Measurements from ENCODE around the gene SNX5. TPM values are rescaled to one million over a fixed set of nuclear protein-coding genes. Genes with fewer than 3 reads are reported as not detected.

Gene SNX5
- total and polyA plus RNA-seq, 2 of the 13 experiments (the other 11 are each of a cell fraction or from before 2014, with no cell fraction given) = 664 to 1,040 TPM

DNA sequence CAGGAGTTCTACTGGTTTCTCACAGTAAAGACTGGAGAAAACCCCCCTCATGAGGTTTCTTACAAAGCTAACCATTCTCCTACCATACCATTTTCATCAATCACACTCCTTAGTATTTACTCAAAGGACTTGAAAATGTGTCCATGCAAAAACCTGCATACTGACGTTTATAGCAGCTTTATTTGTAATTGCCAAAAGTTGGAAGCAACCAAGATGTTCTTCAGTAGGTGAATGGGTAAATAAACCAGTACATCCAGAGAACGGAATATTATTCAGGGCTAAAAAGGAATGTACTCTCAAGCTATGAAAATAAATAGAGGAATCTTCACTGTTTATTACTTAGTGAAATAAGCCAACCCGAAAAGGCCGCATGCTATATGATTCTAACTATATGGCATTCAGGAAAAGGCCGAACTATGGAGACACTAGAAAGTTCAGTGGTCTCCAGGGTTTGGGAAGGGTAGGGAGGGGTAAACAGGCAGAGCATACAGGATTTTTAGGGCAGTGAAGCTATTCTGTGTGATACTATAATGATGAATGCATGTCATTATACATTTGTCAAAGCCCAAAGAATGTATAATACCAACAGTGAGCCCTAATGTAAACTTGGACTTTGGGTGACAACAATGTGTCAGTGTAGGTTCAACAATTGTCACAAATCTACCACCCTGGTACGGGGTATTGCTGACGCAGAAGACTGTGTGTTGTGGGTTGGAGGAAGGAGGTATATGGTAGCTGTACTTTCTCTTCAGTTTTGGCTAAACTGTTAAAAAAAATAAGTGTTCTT lies 50.6 kb downstream of the SNX5 start:
- intact Hi-C loops (cut with micrococcal nuclease; ENCODE audit: unreplicated experiment) = no loop called here
- peaks cover 0 to 5% of the 10 kb centered on the region in 2 experiments; a peak in 1 of 5 replicates for H3K27me3 ChIP-seq (ENCODE audit: control insufficient read depth in 1 of 2, insufficient read depth in 2 of 2, low read length in 2 of 2)
- no peak overlapping the region for H3K4me3 ChIP-seq (replicated peaks in 1 of 3; ENCODE audit: insufficient read depth in 1 of 3, low read depth in 2 of 3, low read length in 3 of 3)
- H3K27ac ChIP-seq (ENCODE audit: extremely low read length, insufficient read depth, low read length) = no peak overlapping the region
- DNase-seq (ENCODE audit: low spot score) (peak; percentile 94), FAIRE-seq (peak; percentile 62), ATAC-seq (peak; percentile 96)
- H3K9ac ChIP-seq (ENCODE audit: insufficient read depth, low read depth, low read length) = no peak overlapping the region
- CTCF ChIA-PET (ENCODE audit: low intra/inter-chr PET ratio, low total read pairs) = no interaction called here
- H3K36me3 ChIP-seq (replicated peaks in 1 of 2; ENCODE audit: control insufficient read depth in 1 of 2, insufficient read depth in 2 of 2, low read length in 2 of 2) = no peaks in the 10 kb centered on the region
- no peak overlapping the region for H2AFZ ChIP-seq (ENCODE audit: low read length)
- H4K20me1 ChIP-seq (ENCODE audit: insufficient read depth, low read length) = no peaks in the 10 kb centered on the region
- in situ Hi-C loops (cut with HindIII; ENCODE audit: extremely low pct_ligation_motif_present, low pct_unique_long_range_greater_than_20kb) = no loop called here
- BruUV-seq (replicated peaks) = no TSS peak
- peaks cover 25% of the 10 kb centered on the region for H3K4me1 ChIP-seq (ENCODE audit: insufficient read depth, low read length)
- H3K9me3 ChIP-seq (ENCODE audit: low read length) = no peaks in the 10 kb centered on the region
- no peaks in the 10 kb centered on the region for H3K79me2 ChIP-seq (ENCODE audit: insufficient read depth, low read length)
- POLR2A ChIA-PET = interaction anchor here (0.6 to 1.4 kb wide), 4 partner anchors 21 to 343 kb away, joined by 3 to 6 read pairs (median 4); partner anchors contain the start of gene RRBP1
- peak overlapping the region; percentile 42 for H3K4me2 ChIP-seq (ENCODE audit: low read depth, low read length)
- WGBS (ENCODE audit: low lambda C conversion rate) = 23% methylated on average over 7 of the region's 7 CpGs
- TF ChIP-seq SRSF1 (optimal IDR thresholded peaks at IDR 0.05; ENCODE audit: low read depth, low read length) (no peak), FLYWCH1 (CRISPR knock-in tag; IDR thresholded peaks at IDR 0.05) (no peak), ZBTB14 (CRISPR knock-in tag; IDR thresholded peaks at IDR 0.05) (no peak), ZNF282 (IDR thresholded peaks at IDR 0.05; ENCODE audit: partially characterized antibody) (no peak), CCAR2 (optimal IDR thresholded peaks at IDR 0.05; ENCODE audit: low read depth, low read length) (no peak), ZNF274 (CRISPR knock-in tag; IDR thresholded peaks at IDR 0.05) (no peak), CBX1 (IDR thresholded peaks at IDR 0.05; ENCODE audit: low read depth) (no peak), NFYC (CRISPR knock-in tag; IDR thresholded peaks at IDR 0.05) (no peak), DR1 (CRISPR knock-in tag; IDR thresholded peaks at IDR 0.05) (no peak), ZNF367 (CRISPR knock-in tag; IDR thresholded peaks at IDR 0.05; ENCODE audit: borderline replicate concordance) (no peak), ZNF292 (CRISPR knock-in tag; IDR thresholded peaks at IDR 0.05; ENCODE audit: borderline replicate concordance, low read depth) (peak; percentile 88; the same call in 1 of the 2 replicates), TOPORS (CRISPR knock-in tag; IDR thresholded peaks at IDR 0.05) (no peak), ZNF275 (CRISPR knock-in tag; IDR thresholded peaks at IDR 0.05; ENCODE audit: borderline replicate concordance) (no peak), SIX4 (CRISPR knock-in tag; IDR thresholded peaks at IDR 0.05) (no peak; the same call in 1 of the 2 replicates)
- TF ChIP-seq, protein P1, sequence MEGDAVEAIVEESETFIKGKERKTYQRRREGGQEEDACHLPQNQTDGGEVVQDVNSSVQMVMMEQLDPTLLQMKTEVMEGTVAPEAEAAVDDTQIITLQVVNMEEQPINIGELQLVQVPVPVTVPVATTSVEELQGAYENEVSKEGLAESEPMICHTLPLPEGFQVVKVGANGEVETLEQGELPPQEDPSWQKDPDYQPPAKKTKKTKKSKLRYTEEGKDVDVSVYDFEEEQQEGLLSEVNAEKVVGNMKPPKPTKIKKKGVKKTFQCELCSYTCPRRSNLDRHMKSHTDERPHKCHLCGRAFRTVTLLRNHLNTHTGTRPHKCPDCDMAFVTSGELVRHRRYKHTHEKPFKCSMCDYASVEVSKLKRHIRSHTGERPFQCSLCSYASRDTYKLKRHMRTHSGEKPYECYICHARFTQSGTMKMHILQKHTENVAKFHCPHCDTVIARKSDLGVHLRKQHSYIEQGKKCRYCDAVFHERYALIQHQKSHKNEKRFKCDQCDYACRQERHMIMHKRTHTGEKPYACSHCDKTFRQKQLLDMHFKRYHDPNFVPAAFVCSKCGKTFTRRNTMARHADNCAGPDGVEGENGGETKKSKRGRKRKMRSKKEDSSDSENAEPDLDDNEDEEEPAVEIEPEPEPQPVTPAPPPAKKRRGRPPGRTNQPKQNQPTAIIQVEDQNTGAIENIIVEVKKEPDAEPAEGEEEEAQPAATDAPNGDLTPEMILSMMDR (CRISPR knock-in tag; IDR thresholded peaks at IDR 0.05) = no peak
